Measurements from ENCODE around the gene TEKT5.

The TEKT5 gene

DNA sequence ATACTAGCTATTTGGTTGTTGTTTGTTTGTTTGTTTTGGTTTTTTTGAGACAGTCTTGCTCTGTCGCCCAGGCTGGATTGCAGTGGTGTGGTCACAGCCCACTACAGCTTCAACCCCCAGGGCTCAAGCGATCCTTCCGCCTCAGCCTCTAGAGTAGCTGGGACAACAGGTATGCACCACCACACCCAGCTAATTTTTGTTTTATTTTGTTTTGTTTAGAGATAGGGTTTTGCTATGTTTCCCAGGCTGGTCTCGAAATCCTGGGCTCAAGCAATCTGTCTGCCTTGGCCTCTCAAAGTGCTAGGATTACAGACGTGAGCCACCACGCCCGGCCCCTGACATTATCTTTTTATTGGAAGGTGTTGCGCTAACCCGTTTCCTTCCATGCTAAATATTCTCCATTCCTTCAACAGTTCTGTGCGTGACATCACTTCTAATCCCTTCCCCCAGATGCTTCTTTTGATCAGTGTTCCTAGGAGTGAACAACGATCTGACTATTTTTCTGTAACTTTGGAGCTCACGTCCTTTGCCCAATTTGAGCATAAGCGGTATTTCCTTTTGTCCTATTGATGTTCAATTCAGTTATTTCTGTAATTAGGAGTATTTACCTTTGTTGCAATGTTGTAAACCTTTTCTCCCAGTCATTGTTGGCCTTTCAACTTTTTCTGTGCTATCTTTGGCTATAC is 84.1 kb downstream of the TEKT5 start:
- no peak overlapping the region for H3K4me3 ChIP-seq (replicated peaks in 1 of 2; ENCODE audit: low read depth in 2 of 2, low read length in 2 of 2)
- no peak for DNase-seq (ENCODE audit: low read depth in 2 of 2)
- TF ChIP-seq, protein P1, sequence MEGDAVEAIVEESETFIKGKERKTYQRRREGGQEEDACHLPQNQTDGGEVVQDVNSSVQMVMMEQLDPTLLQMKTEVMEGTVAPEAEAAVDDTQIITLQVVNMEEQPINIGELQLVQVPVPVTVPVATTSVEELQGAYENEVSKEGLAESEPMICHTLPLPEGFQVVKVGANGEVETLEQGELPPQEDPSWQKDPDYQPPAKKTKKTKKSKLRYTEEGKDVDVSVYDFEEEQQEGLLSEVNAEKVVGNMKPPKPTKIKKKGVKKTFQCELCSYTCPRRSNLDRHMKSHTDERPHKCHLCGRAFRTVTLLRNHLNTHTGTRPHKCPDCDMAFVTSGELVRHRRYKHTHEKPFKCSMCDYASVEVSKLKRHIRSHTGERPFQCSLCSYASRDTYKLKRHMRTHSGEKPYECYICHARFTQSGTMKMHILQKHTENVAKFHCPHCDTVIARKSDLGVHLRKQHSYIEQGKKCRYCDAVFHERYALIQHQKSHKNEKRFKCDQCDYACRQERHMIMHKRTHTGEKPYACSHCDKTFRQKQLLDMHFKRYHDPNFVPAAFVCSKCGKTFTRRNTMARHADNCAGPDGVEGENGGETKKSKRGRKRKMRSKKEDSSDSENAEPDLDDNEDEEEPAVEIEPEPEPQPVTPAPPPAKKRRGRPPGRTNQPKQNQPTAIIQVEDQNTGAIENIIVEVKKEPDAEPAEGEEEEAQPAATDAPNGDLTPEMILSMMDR (IDR thresholded peaks at IDR 0.05; ENCODE audit: low read depth, low read length), result no peak

DNA sequence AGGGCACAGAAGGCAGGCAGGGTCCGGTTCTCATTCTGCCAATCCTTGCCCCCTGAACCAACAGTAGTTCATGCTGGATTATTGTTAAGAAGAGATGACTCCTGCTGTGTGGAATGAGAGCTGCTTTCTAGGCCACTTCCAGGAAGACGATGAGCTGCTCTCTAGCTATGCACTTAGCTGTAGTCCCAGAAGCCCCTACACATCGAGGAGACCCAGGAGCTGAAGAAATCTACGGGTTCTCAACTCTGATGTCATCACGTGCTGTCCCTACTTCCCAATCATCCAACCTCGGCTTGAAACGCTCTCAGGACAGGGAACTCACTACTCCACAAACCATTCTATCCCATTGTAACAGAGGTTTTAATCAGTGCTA is 85.3 kb downstream of the TEKT5 start:
- TF ChIP-seq, protein P1 (IDR thresholded peaks at IDR 0.05; ENCODE audit: low read depth, low read length), result no peak
- peak; percentile 70 to 83 for DNase-seq (ENCODE audit: low read depth in 2 of 2)
- H3K4me3 ChIP-seq (replicated peaks in 1 of 2; ENCODE audit: low read depth in 2 of 2, low read length in 2 of 2), result no peak overlapping the region

DNA sequence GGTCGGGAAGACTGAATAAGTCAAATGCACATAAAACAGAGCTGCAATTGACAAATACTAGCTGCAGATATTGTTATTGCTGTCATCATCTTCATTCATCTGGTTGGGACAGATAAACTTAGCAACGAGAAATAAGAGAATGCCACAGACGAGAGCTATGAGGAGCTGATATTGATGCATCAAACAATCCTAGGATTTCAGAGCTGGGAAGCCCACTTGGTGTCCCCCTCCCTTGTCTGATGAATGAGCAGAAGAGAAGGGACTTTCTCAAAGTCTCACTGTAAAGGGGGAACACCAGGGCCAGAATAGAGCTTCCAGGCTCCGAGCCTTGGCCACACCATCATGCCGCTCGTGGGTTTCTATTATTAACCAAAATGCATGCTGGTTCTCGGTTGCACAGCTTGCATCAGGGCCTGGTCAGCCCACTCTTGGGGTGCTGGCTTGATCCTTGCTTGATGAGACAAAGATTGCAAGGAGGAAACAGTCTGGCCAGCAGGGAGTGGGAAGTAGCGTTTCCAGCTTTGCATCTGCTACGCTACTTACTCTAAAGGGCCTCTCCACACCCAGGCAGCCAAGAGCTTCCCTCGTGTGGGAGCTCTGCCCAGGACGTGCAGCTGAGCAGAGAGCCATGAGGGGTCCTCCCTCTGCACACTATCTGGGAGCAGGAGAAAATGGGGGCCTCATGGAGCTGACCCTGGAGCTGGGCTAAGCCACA is 85.9 kb downstream of the TEKT5 start:
- DNase-seq (ENCODE audit: low read depth in 2 of 2), result peak in 1 of 2 donors; percentile 41
- TF ChIP-seq, protein P1 (IDR thresholded peaks at IDR 0.05; ENCODE audit: low read depth, low read length), result no peak
- H3K4me3 ChIP-seq (replicated peaks in 1 of 2; ENCODE audit: low read depth in 2 of 2, low read length in 2 of 2), result no peak overlapping the region

DNA sequence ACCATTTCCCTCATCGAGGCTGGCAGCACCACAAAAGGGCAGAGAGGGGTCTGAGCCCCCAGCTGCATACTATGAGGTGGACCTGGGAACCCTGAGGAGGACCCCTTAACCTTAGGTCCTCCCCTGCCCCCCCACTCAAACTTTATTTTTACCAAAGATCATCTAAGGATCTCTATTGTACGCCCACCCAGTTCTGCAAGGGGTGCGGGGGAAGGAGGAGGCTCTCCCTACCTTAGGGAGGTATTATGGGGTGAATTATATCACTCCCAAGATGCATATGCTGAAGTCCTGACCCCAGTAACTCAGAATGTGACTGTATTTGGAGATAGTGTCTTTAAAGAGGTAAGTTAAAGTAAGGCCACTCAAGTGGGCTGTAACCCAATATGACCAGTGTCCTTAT is 87.6 kb downstream of the TEKT5 start:
- H3K4me3 ChIP-seq (replicated peaks in 1 of 2; ENCODE audit: low read depth in 2 of 2, low read length in 2 of 2), result no peak overlapping the region
- TF ChIP-seq, protein P1 (IDR thresholded peaks at IDR 0.05; ENCODE audit: low read depth, low read length), result no peak
- no peak for DNase-seq (ENCODE audit: low read depth in 2 of 2)

DNA sequence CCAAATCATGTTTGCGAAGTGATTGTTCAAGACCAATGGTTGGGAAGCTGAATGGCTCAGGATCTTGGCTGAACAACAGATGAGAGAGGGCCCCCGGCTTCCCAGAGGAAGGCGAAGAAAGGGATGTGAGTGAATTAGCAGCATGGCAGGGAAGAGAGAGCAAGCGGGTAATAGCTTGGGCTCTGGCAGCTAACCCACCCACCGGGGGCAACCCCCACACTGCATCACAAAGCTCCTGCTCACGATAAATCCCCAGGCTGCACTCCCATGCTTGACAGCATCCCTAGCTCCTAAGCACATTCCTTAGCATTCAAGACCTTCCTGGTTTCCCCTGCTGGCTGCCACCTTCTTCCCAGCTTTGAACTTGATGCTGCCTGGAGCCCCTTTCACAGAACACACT is 88.1 kb downstream of the TEKT5 start:
- TF ChIP-seq, protein P1 (IDR thresholded peaks at IDR 0.05; ENCODE audit: low read depth, low read length), result no peak
- no peak overlapping the region for H3K4me3 ChIP-seq (replicated peaks in 1 of 2; ENCODE audit: low read depth in 2 of 2, low read length in 2 of 2)
- DNase-seq (ENCODE audit: low read depth in 2 of 2), result no peak

DNA sequence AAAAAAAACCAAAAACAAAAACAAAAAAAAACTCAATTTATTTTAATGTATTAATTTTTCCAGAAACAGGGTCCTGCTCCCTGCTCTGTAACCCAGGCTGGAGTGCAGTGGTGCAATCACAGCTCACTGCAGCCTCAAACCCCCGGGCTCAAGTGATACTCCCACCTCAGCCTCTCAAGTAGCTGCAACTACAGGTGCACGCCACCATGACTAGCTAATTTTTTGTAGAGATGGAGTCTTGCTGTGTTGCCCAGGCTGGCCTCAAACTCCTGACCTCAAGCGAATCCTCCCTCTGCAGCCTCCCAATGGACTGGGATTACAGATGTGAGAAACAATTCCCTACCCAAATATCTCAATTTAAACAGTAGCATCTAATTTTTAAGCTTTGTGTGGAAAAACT is 89.1 kb downstream of the TEKT5 start:
- H3K4me3 ChIP-seq (replicated peaks in 1 of 2; ENCODE audit: low read depth in 2 of 2, low read length in 2 of 2), result no peak overlapping the region
- TF ChIP-seq, protein P1 (IDR thresholded peaks at IDR 0.05; ENCODE audit: low read depth, low read length), result no peak
- no peak for DNase-seq (ENCODE audit: low read depth in 2 of 2)
